GM19025 (cell line): Measurements from ENCODE around the gene VTN.

ENCODE experiments used
- ATAC-seq: cut with Tn5 transposase; IDR thresholded peaks from one replicate; pipeline ENCODE4 v1.9.1; 2021; ENCODE audit warnings: mild to moderate bottlenecking, low read depth, moderate library complexity; ENCODE audit not compliant: unreplicated experiment

Gene VTN, protein sequence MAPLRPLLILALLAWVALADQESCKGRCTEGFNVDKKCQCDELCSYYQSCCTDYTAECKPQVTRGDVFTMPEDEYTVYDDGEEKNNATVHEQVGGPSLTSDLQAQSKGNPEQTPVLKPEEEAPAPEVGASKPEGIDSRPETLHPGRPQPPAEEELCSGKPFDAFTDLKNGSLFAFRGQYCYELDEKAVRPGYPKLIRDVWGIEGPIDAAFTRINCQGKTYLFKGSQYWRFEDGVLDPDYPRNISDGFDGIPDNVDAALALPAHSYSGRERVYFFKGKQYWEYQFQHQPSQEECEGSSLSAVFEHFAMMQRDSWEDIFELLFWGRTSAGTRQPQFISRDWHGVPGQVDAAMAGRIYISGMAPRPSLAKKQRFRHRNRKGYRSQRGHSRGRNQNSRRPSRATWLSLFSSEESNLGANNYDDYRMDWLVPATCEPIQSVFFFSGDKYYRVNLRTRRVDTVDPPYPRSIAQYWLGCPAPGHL

DNA sequence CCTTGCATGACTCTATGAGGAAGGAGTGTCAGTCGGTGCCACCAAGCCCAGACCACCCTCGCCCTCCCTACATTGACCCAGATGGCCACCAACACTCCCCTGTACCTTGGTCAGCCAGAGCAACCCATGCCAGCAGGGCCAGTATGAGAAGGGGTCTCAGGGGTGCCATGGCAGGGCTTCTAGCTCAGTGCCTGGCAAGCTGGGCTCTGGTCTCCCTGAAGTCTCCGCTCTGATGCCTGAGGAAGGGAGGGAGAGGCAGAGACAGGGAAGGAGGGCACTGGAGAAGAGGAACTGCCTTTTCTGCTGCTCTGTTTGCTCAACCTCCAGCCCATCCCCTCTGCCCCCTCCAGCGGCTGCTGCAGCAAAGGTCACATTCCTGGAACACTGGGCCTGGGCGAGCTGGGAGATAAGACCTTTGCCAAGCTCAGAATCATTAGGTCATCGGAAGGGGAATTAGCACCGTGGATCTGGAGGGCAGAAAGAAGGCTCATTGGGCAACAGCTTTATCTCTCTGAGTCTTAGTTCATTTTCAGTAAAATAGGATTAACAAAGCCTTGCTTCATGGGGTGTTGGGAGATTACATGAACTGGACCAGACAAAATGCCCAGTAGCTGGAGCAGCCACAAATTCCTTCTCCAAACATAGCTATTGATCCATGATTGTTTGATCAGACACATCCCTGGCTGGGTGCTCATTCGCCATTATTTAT, at the start of gene VTN:
Gene VTN, minus strand, starts transcription at position 273 of the 709 bp plus-strand sequence. Its CDS starts 104 bp downstream, at position 169.
- no peak for ATAC-seq

- no peak for ATAC-seq
Measured at GRCh38 chr17:28416703-28417311, 46.7 kb upstream of the VTN start.

DNA sequence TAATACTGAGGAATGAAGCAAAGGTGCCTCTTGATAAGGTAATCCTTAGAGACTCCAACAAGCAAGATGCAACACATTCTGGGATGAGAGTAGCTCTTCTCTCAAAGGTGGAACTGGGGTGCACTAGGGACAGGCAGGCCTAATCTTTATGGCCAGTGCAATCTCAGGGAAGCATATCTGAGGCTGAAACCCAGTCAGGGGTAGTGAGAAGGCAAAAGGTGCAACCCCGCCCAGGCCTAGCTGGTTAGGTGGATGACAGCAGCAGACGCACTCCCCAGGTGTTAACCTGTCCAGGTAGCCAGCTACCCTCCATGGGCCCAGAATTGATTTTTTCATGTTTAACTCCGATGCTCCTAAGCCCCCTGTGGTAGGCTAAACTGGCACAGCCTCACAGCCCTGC, 45.8 kb upstream of the VTN start:
- no peak for ATAC-seq

DNA sequence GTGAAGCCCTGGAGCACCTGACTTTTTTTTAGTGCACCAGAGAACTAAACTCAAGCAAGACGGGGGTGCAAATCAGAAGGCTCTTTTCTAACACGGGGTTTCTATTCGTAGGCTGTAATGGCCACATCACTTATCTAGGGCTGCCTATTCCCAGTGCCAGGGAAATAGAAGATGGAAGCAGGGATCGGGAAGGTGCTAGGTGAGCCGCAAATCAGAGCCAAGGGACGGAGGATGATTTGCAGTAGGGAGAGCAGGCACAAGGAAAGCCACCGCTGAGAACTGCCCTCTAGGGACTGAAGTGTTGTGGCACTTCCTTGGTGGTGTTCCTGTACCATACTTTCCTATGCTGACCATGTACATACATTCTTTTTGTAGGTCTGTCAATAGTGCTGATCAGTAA, 43.7 kb upstream of the VTN start:
- ATAC-seq = no peak

GRCh38 chr17:28412099-28412498, 42.0 kb upstream of the VTN start:
- no peak for ATAC-seq

DNA sequence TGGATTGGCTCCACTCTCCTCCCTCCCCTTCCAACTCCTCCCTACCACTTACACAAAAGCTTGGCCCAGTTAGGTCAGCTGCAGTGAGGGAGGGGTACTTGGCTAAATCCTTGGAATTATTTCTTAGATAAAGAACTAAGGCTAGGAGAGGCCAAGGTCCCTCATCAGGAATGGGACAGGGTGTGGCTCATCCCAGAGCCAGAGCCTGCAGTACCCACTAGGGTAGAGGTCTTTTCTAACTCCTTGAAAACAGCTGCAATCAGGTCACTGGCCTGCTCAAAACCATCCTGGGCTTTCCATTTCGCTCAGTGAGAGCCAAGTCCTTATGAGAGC, 37.8 kb upstream of the VTN start:
- ATAC-seq = no peak

- no peak for ATAC-seq
Measured at GRCh38 chr17:28407130-28407973, 37.2 kb upstream of the VTN start.

GRCh38 chr17:28406473-28406814, 36.3 kb upstream of the VTN start:
- no peak for ATAC-seq

DNA sequence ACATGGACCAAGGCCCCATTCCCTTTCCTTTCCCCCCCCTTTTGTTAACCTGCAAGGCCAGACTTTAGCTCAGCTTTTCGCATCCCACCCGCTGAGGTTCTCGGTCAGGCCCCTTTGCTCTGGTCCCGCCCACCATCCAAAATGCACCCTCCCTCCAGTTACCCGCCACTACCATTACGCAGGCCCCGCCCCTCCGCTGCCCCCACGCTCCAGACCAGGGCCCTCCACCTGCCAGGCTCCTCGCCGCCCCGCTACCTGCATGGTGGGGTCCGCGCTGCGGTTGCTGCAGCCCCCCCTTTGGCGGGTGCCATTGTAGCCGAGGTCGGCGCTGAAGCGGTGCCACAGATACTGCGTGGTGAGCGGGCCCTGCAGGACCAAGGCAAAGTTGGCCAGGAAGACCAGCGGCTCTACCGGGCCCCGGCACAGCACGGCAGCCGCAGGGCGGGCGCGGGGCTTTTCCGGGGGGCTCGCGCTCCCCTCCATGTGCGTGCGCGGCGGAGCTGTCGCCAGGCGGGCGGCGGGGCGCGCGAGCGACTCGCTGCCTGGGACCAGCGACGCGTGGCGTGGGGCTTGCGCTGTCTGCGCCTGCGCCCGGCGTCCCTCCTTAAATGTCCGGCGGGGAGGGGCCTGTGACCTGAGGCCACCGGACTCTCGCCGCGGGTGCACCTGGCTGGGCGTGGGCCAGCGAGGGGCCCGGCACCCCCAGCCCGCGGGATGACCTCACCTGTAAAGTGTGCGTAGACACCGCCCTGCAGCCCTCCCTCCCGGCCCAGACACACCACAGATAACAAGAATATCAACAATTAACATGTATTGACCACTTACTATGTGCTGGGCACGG, 35.7 kb upstream of the VTN start, which contains the start of gene SLC46A1:
Gene SLC46A1, minus strand, starts transcription at position 581 of the 841 bp plus-strand sequence. Its CDS starts 98 bp downstream, at position 483.
- ATAC-seq = peak; percentile 82

DNA sequence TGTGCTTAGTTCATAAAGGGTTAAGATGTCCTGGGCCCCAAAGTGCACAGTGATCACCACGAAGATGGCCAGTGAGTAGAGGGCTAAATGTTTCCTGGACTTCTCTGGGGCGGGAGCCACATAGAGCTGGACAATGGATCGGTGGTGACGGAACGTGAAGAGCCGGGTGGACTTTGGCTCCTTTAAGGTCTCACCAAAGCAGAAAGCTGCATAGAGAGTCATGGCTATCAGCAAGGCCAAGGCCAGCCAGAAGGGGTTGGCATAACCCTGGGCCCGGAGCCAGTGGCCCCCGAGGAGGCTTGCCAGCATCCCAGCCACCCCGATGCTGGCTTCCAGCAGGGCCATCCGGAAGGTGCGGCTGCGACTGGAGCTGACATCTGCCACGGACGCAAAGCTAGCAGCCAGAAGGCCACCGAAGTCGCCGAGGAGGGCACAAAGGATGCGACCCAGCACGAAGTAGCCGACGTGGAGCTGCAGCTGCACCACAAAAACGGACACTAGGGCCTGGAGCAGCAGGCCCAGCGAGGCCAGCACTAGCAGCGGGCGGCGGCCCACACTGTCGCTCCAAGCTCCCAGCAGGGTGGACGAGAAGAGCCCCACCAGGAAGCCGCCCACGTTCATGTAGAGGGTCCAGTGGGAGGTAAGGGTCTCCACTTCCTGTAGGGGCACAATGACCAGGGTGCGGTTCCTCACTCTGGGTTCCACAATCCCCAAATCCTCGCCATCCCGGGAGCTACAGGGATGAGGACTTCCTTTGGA, 34.9 kb upstream of the VTN start:
- ATAC-seq = no peak

- ATAC-seq = no peak
Measured at GRCh38 chr17:28404461-28404811, 34.3 kb upstream of the VTN start.

DNA sequence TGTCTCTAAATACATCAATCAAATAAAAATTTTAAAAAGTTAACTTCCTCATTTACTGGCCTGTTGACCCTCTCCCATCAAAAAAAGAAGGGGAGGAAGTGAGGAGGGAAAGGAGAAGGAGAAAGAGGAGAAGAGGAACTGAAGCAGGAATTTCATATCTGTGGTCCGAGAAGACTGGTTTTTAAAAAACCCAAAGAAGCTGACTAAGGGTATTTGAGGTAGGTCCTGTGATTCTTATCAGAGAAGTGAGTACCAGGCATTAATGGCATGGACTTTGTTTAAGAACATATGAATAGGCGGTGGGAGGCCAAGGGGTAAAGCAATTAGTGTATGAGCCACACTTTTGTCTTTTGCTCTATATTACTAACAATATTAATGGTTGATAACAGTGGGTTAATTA, 33.9 kb upstream of the VTN start:
- ATAC-seq = no peak

GRCh38 chr17:28402844-28403243, 32.7 kb upstream of the VTN start:
- ATAC-seq = no peak

DNA sequence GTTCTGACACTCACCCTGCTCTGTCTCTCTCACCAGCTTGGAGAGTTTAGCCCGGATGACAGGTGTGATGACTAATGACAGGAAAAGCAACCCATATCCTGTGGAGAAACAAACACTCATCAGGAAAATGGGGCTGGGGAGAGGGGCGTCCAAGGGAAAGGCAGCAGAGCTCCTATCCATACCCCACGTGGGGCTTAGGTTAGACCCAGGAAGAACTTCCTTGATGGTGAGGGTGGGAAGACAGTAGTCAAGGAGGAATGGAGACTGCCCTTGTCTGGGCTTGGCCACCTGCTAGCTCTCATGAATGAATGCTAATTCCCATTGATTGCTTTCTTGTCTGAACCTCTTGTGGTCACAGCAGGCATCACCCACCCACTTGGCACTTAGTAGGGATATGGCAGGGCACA, 32.1 kb upstream of the VTN start:
- no peak for ATAC-seq

GRCh38 chr17:28399808-28400207, 29.7 kb upstream of the VTN start:
- ATAC-seq = no peak

DNA sequence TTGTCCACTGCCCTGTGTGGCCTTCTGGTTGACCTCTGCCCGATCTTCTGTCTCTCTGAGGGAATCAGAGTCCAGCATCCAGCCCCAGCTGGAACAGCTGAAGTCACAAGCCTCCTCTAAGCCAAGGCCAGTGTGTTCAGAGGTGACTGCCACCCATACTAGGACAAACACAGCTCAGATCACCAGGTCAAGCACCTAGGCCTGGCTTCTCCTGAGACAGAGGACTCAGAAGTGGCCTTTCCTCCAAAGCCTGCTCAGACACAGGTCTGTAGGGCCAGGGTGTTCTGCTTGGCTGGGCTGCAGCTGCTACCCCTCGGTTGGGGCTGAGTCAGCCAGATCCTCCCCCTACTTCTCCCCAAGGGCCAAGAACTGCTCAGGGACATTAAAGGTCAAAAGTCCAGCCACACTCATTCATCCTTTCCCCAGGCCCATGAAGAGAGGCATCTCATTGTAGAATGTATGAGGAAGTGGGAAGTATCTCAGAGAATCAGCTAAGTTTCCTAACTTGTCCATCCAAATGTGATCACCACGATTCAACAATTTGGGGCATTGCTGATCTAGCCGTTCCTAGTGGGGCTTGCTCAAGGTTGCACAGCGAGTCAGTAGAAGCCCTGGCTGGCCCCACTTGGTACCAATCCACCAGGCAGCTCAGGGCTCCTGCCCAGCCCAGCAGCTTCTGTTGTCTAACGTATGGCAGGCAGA, 28.3 kb upstream of the VTN start:
- ATAC-seq = no peak

DNA sequence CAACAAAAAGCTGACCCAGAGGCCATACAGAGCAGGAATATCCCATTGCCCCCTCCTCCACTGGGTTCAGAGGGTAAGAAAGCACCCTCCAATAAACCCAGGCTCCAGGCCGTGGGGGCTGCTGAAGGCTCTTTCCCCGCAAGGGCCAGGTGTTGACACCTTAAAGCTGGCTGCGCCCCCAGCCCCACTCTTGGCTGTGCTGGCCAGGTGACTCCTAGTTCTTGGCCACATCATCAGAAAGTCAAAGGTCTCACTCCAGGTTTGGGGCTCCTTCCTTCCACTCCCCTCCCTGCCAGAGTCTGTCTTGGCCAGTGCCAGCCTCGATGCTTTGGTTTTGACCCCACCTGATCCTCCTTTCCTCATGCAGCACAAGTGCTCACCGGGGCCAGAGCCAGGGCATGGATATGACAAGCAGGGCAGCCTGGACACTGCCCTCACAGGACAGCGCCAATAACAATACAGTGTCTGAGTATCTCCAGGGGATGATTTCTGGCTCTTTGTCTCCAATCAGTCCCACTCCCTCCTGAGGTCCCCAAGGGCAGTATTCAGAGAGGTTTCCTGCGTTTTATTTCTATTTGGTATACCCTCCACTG, 27.7 kb upstream of the VTN start:
- ATAC-seq = no peak

GRCh38 chr17:28397275-28397674, 27.2 kb upstream of the VTN start:
- ATAC-seq = no peak
